ENCODE measurements around the gene XRCC5. TPM values are rescaled to one million over a fixed set of nuclear protein-coding genes. Genes with fewer than 3 reads are reported as not detected.

The XRCC5 gene
- total and polyA plus RNA-seq, 2 donors (not counting 1 experiment from before 2014, with no cell fraction given): 45.5 to 198 TPM

DNA sequence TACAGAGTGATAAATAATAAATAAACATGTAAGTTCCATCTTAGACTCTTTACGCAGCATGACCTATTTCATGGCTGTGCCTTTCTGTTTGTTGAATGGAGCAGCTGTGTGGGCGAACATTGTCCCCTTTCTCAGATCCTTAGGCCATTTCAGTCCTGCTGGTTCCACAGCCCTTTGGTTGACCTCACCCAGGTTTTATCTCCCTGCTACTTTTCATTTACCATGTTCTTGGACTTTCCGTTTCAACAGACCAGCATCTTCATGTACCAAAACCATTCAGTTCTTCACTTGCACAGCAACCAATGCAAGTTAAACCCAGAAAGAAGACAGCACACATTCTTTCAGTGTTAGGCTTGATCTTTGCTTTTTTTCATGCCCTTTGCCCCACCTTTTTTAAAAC, 83.8 kb downstream of the XRCC5 start:
- no peaks in the 10 kb centered on the region for H3K27me3 Mint-ChIP-seq
- H3K4me3 Mint-ChIP-seq: no peak overlapping the region
- ChIA-PET POLR2A (no interaction called here), CTCF (no interaction called here)
- TF ChIP-seq EZH2 (IDR thresholded peaks at IDR 0.05; ENCODE audit: borderline replicate concordance, insufficient read depth, low read depth, low read length, poor library complexity, severe bottlenecking): no peak
- TF ChIP-seq, protein P1, sequence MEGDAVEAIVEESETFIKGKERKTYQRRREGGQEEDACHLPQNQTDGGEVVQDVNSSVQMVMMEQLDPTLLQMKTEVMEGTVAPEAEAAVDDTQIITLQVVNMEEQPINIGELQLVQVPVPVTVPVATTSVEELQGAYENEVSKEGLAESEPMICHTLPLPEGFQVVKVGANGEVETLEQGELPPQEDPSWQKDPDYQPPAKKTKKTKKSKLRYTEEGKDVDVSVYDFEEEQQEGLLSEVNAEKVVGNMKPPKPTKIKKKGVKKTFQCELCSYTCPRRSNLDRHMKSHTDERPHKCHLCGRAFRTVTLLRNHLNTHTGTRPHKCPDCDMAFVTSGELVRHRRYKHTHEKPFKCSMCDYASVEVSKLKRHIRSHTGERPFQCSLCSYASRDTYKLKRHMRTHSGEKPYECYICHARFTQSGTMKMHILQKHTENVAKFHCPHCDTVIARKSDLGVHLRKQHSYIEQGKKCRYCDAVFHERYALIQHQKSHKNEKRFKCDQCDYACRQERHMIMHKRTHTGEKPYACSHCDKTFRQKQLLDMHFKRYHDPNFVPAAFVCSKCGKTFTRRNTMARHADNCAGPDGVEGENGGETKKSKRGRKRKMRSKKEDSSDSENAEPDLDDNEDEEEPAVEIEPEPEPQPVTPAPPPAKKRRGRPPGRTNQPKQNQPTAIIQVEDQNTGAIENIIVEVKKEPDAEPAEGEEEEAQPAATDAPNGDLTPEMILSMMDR (IDR thresholded peaks at IDR 0.05): no peak
- no peak for DNase-seq
- Histone ChIP-seq H2AFZ (ENCODE audit: insufficient read depth, low read depth, low read length, poor library complexity, severe bottlenecking) (no peak overlapping the region), H3K4me1 (ENCODE audit: control insufficient read depth in 2 of 2, insufficient read depth in 2 of 2, low read length in 2 of 2) (peaks cover 0 to 5% of the 10 kb centered on the region in 2 donors), H3K36me3 (replicated peaks in 1 of 2; ENCODE audit: control extremely low read depth in 1 of 2, control insufficient read depth in 1 of 2, extremely low read depth in 1 of 2, insufficient read depth in 2 of 2, low read length in 1 of 2) (peaks cover 34 to 88% of the 10 kb centered on the region in 2 experiments), H3K4me2 (replicated peaks; ENCODE audit: low read depth, low read length, poor library complexity, severe bottlenecking) (no peak overlapping the region), H3K79me2 (ENCODE audit: control insufficient read depth, insufficient read depth, low read length) (peaks cover 32% of the 10 kb centered on the region), H3K9ac (ENCODE audit: low read length) (no peak overlapping the region), H4K20me1 (ENCODE audit: control insufficient read depth, insufficient read depth, low read length, poor library complexity, severe bottlenecking) (peaks cover 46% of the 10 kb centered on the region), H3K27me3 (replicated peaks in 1 of 4; ENCODE audit: control extremely low read depth in 1 of 4, control insufficient read depth in 3 of 4, insufficient read depth in 4 of 4, low read length in 3 of 4) (no peaks in the 10 kb centered on the region), H3K4me3 (ENCODE audit: control extremely low read depth in 1 of 5, extremely low read depth in 1 of 5, insufficient read depth in 1 of 5, low read depth in 2 of 5, low read length in 4 of 5) (no peak overlapping the region), H3K27ac (ENCODE audit: low read length in 2 of 2) (no peak overlapping the region), H3K9me3 (ENCODE audit: control extremely low read depth in 1 of 3, control insufficient read depth in 2 of 3, insufficient read depth in 1 of 3, low read length in 2 of 3) (no peaks in the 10 kb centered on the region)
- intact Hi-C loops (cut with micrococcal nuclease): no loop called here
- no peak for ATAC-seq (ENCODE audit: low read depth)
- no peaks in the 10 kb centered on the region for H3K9me3 Mint-ChIP-seq (ENCODE audit: insufficient read depth)
- H3K4me1 Mint-ChIP-seq: peaks cover 22% of the 10 kb centered on the region
- 96% methylated on average over 2 of the region's 3 CpGs for WGBS (ENCODE audit: insufficient coverage)
- H3K27ac Mint-ChIP-seq: no peak overlapping the region

DNA sequence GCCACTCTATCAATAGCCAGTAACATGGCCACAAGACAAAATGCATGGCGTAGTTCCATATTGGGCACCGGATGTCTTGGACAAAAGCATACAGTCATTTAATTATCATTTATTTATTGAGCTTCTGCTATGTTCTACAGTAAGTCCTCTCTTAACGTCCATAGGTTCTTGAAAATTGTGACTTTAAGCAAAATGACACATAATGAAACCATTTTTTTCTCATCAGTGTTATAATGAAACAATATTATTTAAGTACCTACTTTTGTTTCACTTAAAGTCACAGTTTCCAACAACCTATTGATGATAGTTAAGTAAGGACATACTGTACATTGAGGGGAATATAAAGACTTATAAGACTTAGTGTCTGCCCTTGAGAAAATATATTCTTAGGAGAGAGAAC, 84.9 kb downstream of the XRCC5 start:
- WGBS (ENCODE audit: insufficient coverage): no CpG with 5 or more reads among the region's 3 CpGs
- DNase-seq (no peak), ATAC-seq (ENCODE audit: low read depth) (no peak)
- no peak overlapping the region for H3K27ac ChIP-seq (ENCODE audit: low read length in 2 of 2)
- peaks cover 22% of the 10 kb centered on the region for H3K79me2 ChIP-seq (ENCODE audit: control insufficient read depth, insufficient read depth, low read length)
- H3K27ac Mint-ChIP-seq: no peak overlapping the region
- no peak overlapping the region for H3K4me2 ChIP-seq (replicated peaks; ENCODE audit: low read depth, low read length, poor library complexity, severe bottlenecking)
- ChIA-PET CTCF (no interaction called here), POLR2A (no interaction called here)
- H3K9me3 ChIP-seq (ENCODE audit: control extremely low read depth in 1 of 3, control insufficient read depth in 2 of 3, insufficient read depth in 1 of 3, low read length in 2 of 3): no peaks in the 10 kb centered on the region
- TF ChIP-seq EZH2 (IDR thresholded peaks at IDR 0.05; ENCODE audit: borderline replicate concordance, insufficient read depth, low read depth, low read length, poor library complexity, severe bottlenecking): no peak
- TF ChIP-seq, protein P1 (IDR thresholded peaks at IDR 0.05): no peak
- no peaks in the 10 kb centered on the region for H3K27me3 Mint-ChIP-seq
- peaks cover 0 to 5% of the 10 kb centered on the region in 2 donors for H3K4me1 ChIP-seq (ENCODE audit: control insufficient read depth in 2 of 2, insufficient read depth in 2 of 2, low read length in 2 of 2)
- no peak overlapping the region for H2AFZ ChIP-seq (ENCODE audit: insufficient read depth, low read depth, low read length, poor library complexity, severe bottlenecking)
- H3K9me3 Mint-ChIP-seq (ENCODE audit: insufficient read depth): no peaks in the 10 kb centered on the region
- H3K9ac ChIP-seq (ENCODE audit: low read length): no peak overlapping the region
- H3K27me3 ChIP-seq (replicated peaks in 1 of 4; ENCODE audit: control extremely low read depth in 1 of 4, control insufficient read depth in 3 of 4, insufficient read depth in 4 of 4, low read length in 3 of 4): no peaks in the 10 kb centered on the region
- H3K4me1 Mint-ChIP-seq: peaks cover 16% of the 10 kb centered on the region
- no peak overlapping the region for H3K4me3 Mint-ChIP-seq
- H3K4me3 ChIP-seq (ENCODE audit: control extremely low read depth in 1 of 5, extremely low read depth in 1 of 5, insufficient read depth in 1 of 5, low read depth in 2 of 5, low read length in 4 of 5): no peak overlapping the region
- intact Hi-C loops (cut with micrococcal nuclease): no loop called here
- peaks cover 35% of the 10 kb centered on the region for H4K20me1 ChIP-seq (ENCODE audit: control insufficient read depth, insufficient read depth, low read length, poor library complexity, severe bottlenecking)
- peaks cover 38 to 87% of the 10 kb centered on the region in 2 experiments for H3K36me3 ChIP-seq (replicated peaks in 1 of 2; ENCODE audit: control extremely low read depth in 1 of 2, control insufficient read depth in 1 of 2, extremely low read depth in 1 of 2, insufficient read depth in 2 of 2, low read length in 1 of 2)
